ENCODE results near the gene MLXIP. TPM values are rescaled to one million over a fixed set of nuclear protein-coding genes. Genes with fewer than 3 reads are reported as not detected.

MLXIP gene
- total RNA-seq, 1 donor from 2014 or later = 16.9 TPM

- TF ChIP-seq POLR2AphosphoS5 (IDR thresholded peaks at IDR 0.05; ENCODE audit: insufficient read depth in 1 of 2, low read depth in 1 of 2) (no peak), POLR2A (IDR thresholded peaks at IDR 0.05) (no peak)
- TF ChIP-seq, protein P1, sequence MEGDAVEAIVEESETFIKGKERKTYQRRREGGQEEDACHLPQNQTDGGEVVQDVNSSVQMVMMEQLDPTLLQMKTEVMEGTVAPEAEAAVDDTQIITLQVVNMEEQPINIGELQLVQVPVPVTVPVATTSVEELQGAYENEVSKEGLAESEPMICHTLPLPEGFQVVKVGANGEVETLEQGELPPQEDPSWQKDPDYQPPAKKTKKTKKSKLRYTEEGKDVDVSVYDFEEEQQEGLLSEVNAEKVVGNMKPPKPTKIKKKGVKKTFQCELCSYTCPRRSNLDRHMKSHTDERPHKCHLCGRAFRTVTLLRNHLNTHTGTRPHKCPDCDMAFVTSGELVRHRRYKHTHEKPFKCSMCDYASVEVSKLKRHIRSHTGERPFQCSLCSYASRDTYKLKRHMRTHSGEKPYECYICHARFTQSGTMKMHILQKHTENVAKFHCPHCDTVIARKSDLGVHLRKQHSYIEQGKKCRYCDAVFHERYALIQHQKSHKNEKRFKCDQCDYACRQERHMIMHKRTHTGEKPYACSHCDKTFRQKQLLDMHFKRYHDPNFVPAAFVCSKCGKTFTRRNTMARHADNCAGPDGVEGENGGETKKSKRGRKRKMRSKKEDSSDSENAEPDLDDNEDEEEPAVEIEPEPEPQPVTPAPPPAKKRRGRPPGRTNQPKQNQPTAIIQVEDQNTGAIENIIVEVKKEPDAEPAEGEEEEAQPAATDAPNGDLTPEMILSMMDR (IDR thresholded peaks at IDR 0.05) = no peak
- Histone ChIP-seq H3K36me3 (no peaks in the 10 kb centered on the region), H3K27ac (no peak overlapping the region), H3K9me3 (no peaks in the 10 kb centered on the region), H3K27me3 (no peaks in the 10 kb centered on the region), H3K4me1 (no peaks in the 10 kb centered on the region), H3K4me3 (no peak overlapping the region)
- intact Hi-C loops (cut with DNase I) = no loop called here
- no peak for DNase-seq (ENCODE audit: extremely low spot score in 2 of 2)
Observed at GRCh38 chr12:122166422-122167349, 88.1 kb downstream of the MLXIP start.

- no peaks in the 10 kb centered on the region for H3K27me3 ChIP-seq
- H3K4me3 ChIP-seq = no peak overlapping the region
- H3K4me1 ChIP-seq = no peaks in the 10 kb centered on the region
- no peaks in the 10 kb centered on the region for H3K9me3 ChIP-seq
- DNase-seq (ENCODE audit: extremely low spot score in 2 of 2) = no peak
- H3K27ac ChIP-seq = no peak overlapping the region
- no peak for TF ChIP-seq POLR2A (IDR thresholded peaks at IDR 0.05)
- no peak for TF ChIP-seq POLR2AphosphoS5 (IDR thresholded peaks at IDR 0.05; ENCODE audit: insufficient read depth in 1 of 2, low read depth in 1 of 2)
- TF ChIP-seq, protein P1 (IDR thresholded peaks at IDR 0.05) = no peak
- no peaks in the 10 kb centered on the region for H3K36me3 ChIP-seq
- intact Hi-C loops (cut with DNase I) = no loop called here
Observed at GRCh38 chr12:122167356-122167925, 88.9 kb downstream of the MLXIP start.

GRCh38 chr12:122168492-122168891 lies 89.9 kb downstream of the MLXIP start:
- Histone ChIP-seq H3K27me3 (no peaks in the 10 kb centered on the region), H3K4me1 (no peaks in the 10 kb centered on the region), H3K27ac (no peak overlapping the region), H3K9me3 (no peaks in the 10 kb centered on the region), H3K4me3 (no peak overlapping the region), H3K36me3 (no peaks in the 10 kb centered on the region)
- intact Hi-C loops (cut with DNase I) = no loop called here
- TF ChIP-seq POLR2A (IDR thresholded peaks at IDR 0.05) (no peak), POLR2AphosphoS5 (IDR thresholded peaks at IDR 0.05; ENCODE audit: insufficient read depth in 1 of 2, low read depth in 1 of 2) (no peak)
- TF ChIP-seq, protein P1 (IDR thresholded peaks at IDR 0.05) = no peak
- no peak for DNase-seq (ENCODE audit: extremely low spot score in 2 of 2)

GRCh38 chr12:122171399-122171798 lies 92.8 kb downstream of the MLXIP start:
- Histone ChIP-seq H3K4me1 (no peaks in the 10 kb centered on the region), H3K9me3 (no peaks in the 10 kb centered on the region), H3K27ac (no peak overlapping the region), H3K27me3 (no peaks in the 10 kb centered on the region), H3K4me3 (no peak overlapping the region), H3K36me3 (no peaks in the 10 kb centered on the region)
- intact Hi-C loops (cut with DNase I) = no loop called here
- TF ChIP-seq, protein P1 (IDR thresholded peaks at IDR 0.05) = no peak
- no peak for TF ChIP-seq POLR2AphosphoS5 (IDR thresholded peaks at IDR 0.05; ENCODE audit: insufficient read depth in 1 of 2, low read depth in 1 of 2)
- TF ChIP-seq POLR2A (IDR thresholded peaks at IDR 0.05) = no peak
- no peak for DNase-seq (ENCODE audit: extremely low spot score in 2 of 2)
